ENCODE results near the gene ASPHD2.

DNA sequence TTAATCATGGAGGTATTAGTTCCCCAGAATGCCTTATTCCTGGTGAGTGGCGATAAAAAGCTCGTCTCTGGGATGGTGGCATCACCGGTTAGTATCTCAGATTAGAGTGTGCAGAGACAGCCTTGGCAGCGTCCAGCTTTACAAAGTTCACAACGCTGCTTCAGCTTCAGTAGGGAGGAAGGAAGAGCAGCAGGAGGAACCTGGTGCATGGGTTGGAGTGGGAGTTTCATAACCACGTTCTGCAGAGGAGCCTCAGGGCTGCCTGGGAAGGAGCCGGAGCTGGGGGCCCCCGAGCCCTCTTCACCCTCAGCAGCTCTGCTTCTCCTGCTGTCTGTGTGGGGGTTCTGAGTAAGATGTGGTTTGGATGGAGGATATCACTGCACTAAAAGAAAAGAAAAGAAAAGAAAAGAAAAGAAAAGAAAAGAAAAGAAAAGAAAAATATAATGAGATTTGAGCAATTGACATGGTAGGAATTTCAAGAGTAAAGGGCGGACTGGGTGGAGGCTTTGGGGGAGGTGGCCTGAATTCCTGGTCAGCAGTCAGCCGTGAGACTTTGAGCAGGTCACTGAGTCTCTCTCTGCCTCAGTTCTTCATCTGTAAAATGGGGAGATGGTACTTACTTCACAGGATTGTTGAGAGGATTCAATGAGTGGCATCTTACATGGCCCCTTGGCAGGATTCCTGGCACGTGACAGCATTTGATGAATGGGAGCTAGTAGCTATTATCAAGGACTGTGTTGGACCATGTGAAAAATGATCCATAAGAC lies 6.5 kb downstream of the ASPHD2 start:
- TF ChIP-seq POLR2AphosphoS5 (IDR thresholded peaks at IDR 0.05) = no peak
- TF ChIP-seq, protein P1, sequence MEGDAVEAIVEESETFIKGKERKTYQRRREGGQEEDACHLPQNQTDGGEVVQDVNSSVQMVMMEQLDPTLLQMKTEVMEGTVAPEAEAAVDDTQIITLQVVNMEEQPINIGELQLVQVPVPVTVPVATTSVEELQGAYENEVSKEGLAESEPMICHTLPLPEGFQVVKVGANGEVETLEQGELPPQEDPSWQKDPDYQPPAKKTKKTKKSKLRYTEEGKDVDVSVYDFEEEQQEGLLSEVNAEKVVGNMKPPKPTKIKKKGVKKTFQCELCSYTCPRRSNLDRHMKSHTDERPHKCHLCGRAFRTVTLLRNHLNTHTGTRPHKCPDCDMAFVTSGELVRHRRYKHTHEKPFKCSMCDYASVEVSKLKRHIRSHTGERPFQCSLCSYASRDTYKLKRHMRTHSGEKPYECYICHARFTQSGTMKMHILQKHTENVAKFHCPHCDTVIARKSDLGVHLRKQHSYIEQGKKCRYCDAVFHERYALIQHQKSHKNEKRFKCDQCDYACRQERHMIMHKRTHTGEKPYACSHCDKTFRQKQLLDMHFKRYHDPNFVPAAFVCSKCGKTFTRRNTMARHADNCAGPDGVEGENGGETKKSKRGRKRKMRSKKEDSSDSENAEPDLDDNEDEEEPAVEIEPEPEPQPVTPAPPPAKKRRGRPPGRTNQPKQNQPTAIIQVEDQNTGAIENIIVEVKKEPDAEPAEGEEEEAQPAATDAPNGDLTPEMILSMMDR (IDR thresholded peaks at IDR 0.05 in 8 of 11, conservative IDR thresholded peaks at IDR 0.05 in 3 of 11) = no peak
- no peak for TF ChIP-seq POLR2A (IDR thresholded peaks at IDR 0.05)
